ENCODE results near the gene MYG1. TPM values are rescaled to one million over a fixed set of nuclear protein-coding genes. Genes with fewer than 3 reads are reported as not detected.
A peak's percentile ranks its signal among the peaks of the same experiment; 100 is the strongest.

MYG1 gene
- polyA plus RNA-seq, 3 donors = 49.3 to 64.3 (median 55.7) TPM

- no peaks in the 10 kb centered on the region for H3K9me3 ChIP-seq (replicated peaks in 1 of 2; ENCODE audit: control insufficient read depth in 1 of 2, insufficient read depth in 1 of 2, low read length in 2 of 2)
- H3K36me3 ChIP-seq (replicated peaks in 1 of 2; ENCODE audit: control insufficient read depth in 1 of 2, insufficient read depth in 2 of 2, low read length in 2 of 2) = no peaks in the 10 kb centered on the region
- peak within 1 kb of the TSS; percentile 86 for H2AFZ ChIP-seq (ENCODE audit: insufficient read depth, low read depth, low read length, poor library complexity, severe bottlenecking)
- no peak for TF ChIP-seq CTCF (IDR thresholded peaks at IDR 0.05)
- H3K27me3 Mint-ChIP-seq (ENCODE audit: low read depth in 3 of 3) = no peaks in the 10 kb centered on the region
- H3K27ac ChIP-seq (ENCODE audit: low read depth in 1 of 2, low read length in 2 of 2) = peak within 1 kb of the TSS; percentile 49 to 84
- no peaks in the 10 kb centered on the region for H3K9me3 Mint-ChIP-seq
- peak; percentile 52 to 80 (median 55) for DNase-seq
- peaks cover 4 to 29% of the 10 kb centered on the region in 2 donors for H3K36me3 Mint-ChIP-seq
- H3K9ac ChIP-seq (ENCODE audit: insufficient read depth, low read length, poor library complexity, severe bottlenecking) = peak within 1 kb of the TSS; percentile 70
- H3K4me3 Mint-ChIP-seq = peak within 1 kb of the TSS; percentile 98 to 99
- WGBS (ENCODE audit: insufficient coverage) = 0% methylated on average over 42 of the region's 58 CpGs
- H3K27ac Mint-ChIP-seq = peak within 1 kb of the TSS; percentile 87 to 97 (median 92)
- intact Hi-C loops (cut with micrococcal nuclease) = loop anchor here in 1 of 2 donors (5.0 kb wide), 1 partner anchor 46 kb away; no protein-coding TSS in a partner anchor
- H4K20me1 ChIP-seq (ENCODE audit: insufficient read depth, low read length) = no peaks in the 10 kb centered on the region
- no peaks in the 10 kb centered on the region for H3K27me3 ChIP-seq (ENCODE audit: control insufficient read depth in 2 of 2, insufficient read depth in 2 of 2, low read length in 2 of 2)
- H3K4me2 ChIP-seq (replicated peaks; ENCODE audit: extremely low read depth, low read length, poor library complexity, severe bottlenecking) = peak within 1 kb of the TSS; percentile 93
- peaks cover 38% of the 10 kb centered on the region for H3K4me1 Mint-ChIP-seq
- peak within 1 kb of the TSS; percentile 72 to 96 (median 85) for H3K4me3 ChIP-seq (replicated peaks in 1 of 3; ENCODE audit: low read depth in 2 of 3, low read length in 3 of 3)
- H3K79me2 ChIP-seq (ENCODE audit: insufficient read depth, low read length) = peaks cover 34% of the 10 kb centered on the region
- peaks cover 29 to 34% of the 10 kb centered on the region in 2 donors for H3K4me1 ChIP-seq (ENCODE audit: control insufficient read depth in 1 of 2, insufficient read depth in 2 of 2, low read length in 2 of 2)
These were observed 31.4 kb upstream of the MYG1 start, which contains the start of gene ESPL1 for GRCh38 chr12:53267999-53268629. Gene ESPL1, plus strand, starts transcription at chr12:53268299. Its CDS starts 468 bp downstream, at chr12:53268767.

DNA sequence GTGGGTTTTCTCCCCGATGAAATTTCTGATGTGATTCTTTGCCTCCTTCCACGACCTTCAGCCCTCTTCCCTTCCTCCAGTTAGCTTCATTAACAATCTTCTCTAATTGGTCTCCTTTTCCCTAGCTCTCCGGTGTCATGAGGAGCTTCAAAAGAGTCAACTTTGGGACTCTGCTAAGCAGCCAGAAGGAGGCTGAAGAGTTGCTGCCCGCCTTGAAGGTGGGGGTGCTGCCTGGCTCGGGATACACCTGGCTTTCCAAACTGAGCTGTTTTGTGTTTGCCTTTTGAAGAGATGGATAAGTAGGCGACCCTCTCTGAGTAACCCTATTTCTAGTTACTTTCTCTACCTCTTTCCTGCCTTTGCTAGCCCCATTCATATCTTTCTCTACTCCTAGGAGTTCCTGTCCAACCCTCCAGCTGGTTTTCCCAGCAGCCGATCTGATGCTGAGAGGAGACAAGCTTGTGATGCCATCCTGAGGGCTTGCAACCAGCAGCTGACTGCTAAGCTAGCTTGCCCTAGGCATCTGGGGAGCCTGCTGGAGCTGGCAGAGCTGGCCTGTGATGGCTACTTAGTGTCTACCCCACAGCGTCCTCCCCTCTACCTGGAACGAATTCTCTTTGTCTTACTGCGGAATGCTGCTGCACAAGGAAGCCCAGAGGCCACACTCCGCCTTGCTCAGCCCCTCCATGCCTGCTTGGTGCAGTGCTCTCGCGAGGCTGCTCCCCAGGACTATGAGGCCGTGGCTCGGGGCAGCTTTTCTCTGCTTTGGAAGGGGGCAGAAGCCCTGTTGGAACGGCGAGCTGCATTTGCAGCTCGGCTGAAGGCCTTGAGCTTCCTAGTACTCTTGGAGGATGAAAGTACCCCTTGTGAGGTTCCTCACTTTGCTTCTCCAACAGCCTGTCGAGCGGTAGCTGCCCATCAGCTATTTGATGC lies 30.6 kb upstream of the MYG1 start:
- Histone ChIP-seq H3K27me3 (ENCODE audit: control insufficient read depth in 2 of 2, insufficient read depth in 2 of 2, low read length in 2 of 2) (no peaks in the 10 kb centered on the region), H3K27ac (ENCODE audit: low read depth in 1 of 2, low read length in 2 of 2) (peak overlapping the region in 1 of 2 donors; percentile 84), H3K4me3 (replicated peaks in 1 of 3; ENCODE audit: low read depth in 2 of 3, low read length in 3 of 3) (peak overlapping the region; percentile 72 to 96 (median 85)), H3K9me3 (replicated peaks in 1 of 2; ENCODE audit: control insufficient read depth in 1 of 2, insufficient read depth in 1 of 2, low read length in 2 of 2) (no peaks in the 10 kb centered on the region), H3K9ac (ENCODE audit: insufficient read depth, low read length, poor library complexity, severe bottlenecking) (peak overlapping the region; percentile 70), H3K4me2 (replicated peaks; ENCODE audit: extremely low read depth, low read length, poor library complexity, severe bottlenecking) (peak overlapping the region; percentile 93), H4K20me1 (ENCODE audit: insufficient read depth, low read length) (no peaks in the 10 kb centered on the region), H3K4me1 (ENCODE audit: control insufficient read depth in 1 of 2, insufficient read depth in 2 of 2, low read length in 2 of 2) (peaks cover 29 to 34% of the 10 kb centered on the region in 2 donors), H3K36me3 (replicated peaks in 1 of 2; ENCODE audit: control insufficient read depth in 1 of 2, insufficient read depth in 2 of 2, low read length in 2 of 2) (peaks cover 0 to under 1% of the 10 kb centered on the region in 2 donors), H2AFZ (ENCODE audit: insufficient read depth, low read depth, low read length, poor library complexity, severe bottlenecking) (peak overlapping the region; percentile 86), H3K79me2 (ENCODE audit: insufficient read depth, low read length) (peaks cover 34% of the 10 kb centered on the region)
- Mint-ChIP-seq H3K27me3 (ENCODE audit: low read depth in 3 of 3) (no peaks in the 10 kb centered on the region), H3K4me1 (peaks cover 38% of the 10 kb centered on the region), H3K36me3 (peaks cover 4 to 34% of the 10 kb centered on the region in 2 donors), H3K9me3 (no peaks in the 10 kb centered on the region), H3K4me3 (peak overlapping the region; percentile 98 to 99), H3K27ac (peak overlapping the region in 6 of 7 donors; percentile 87 to 97 (median 92))
- DNase-seq = no peak
- 85% methylated on average over 15 of the region's 20 CpGs for WGBS (ENCODE audit: insufficient coverage)
- intact Hi-C loops (cut with micrococcal nuclease) = loop anchor here in 1 of 2 donors (5.0 kb wide), 1 partner anchor 47 kb away; no protein-coding TSS in a partner anchor
- TF ChIP-seq CTCF (IDR thresholded peaks at IDR 0.05) = no peak
